SK-N-SH treated with all-trans-retinoic acid at 6 μM for 48 hours (cell line): ENCODE measurements around the gene PIK3C2B.
A peak's percentile ranks its signal among the peaks of the same experiment; 100 is the strongest.

Source experiments
- ATAC-seq: fragments of 200-7000 bp; cut with Tn5 transposase; 3 replicates; pipeline ENCODE4 v1.9.1; 2020; ENCODE audit warnings: mild to moderate bottlenecking, moderate library complexity
- ARNTL ChIP-seq: fragments of 450-650 bp; formaldehyde crosslinking; IDR thresholded peaks from 2 replicates; pipeline ENCODE4 v1.5.0; 2020; ENCODE audit warnings: low read depth, mild to moderate bottlenecking, moderate library complexity, borderline replicate concordance
- CSDC2 ChIP-seq: fragments of 250-450 bp; sonication (Bioruptor Pico); IDR thresholded peaks from 2 replicates; pipeline ENCODE4 v1.5.0; 2020; ENCODE audit warnings: mild to moderate bottlenecking, moderate library complexity
- ESRRG ChIP-seq: fragments of 250-450 bp; sonication (Bioruptor Pico); IDR thresholded peaks from 2 replicates; pipeline ENCODE4 v1.6.1; 2021; ENCODE audit warnings: mild to moderate bottlenecking
- ISL1 ChIP-seq: fragments of 250-450 bp; sonication (Bioruptor Pico); IDR thresholded peaks from 2 replicates; pipeline ENCODE4 v2.1.2; 2022; ENCODE audit warnings: mild to moderate bottlenecking, moderate library complexity
- OSR1 ChIP-seq: fragments of 250-450 bp; sonication (Bioruptor Pico); IDR thresholded peaks from 2 replicates; pipeline ENCODE4 v1.8.0; 2022; ENCODE audit warnings: moderate library complexity, mild to moderate bottlenecking, inconsistent platforms
- PPARA ChIP-seq: fragments of 250-450 bp; sonication (Bioruptor Pico); IDR thresholded peaks from 2 replicates; pipeline ENCODE4 v1.5.0; 2020; ENCODE audit warnings: mild to moderate bottlenecking, borderline replicate concordance
- TOX ChIP-seq: fragments of 250-450 bp; sonication (Bioruptor Pico); IDR thresholded peaks from 2 replicates; pipeline ENCODE4 v1.8.0; 2021; ENCODE audit warnings: mild to moderate bottlenecking, moderate library complexity, borderline replicate concordance
- ZC3H10 ChIP-seq: fragments of 250-450 bp; sonication (Bioruptor Pico); IDR thresholded peaks from 2 replicates; pipeline ENCODE4 v1.5.1; 2021; ENCODE audit warnings: mild to moderate bottlenecking, moderate library complexity
- ZFP30 ChIP-seq: fragments of 450-650 bp; formaldehyde crosslinking; IDR thresholded peaks from 2 replicates; pipeline ENCODE4 v1.5.0; 2022; ENCODE audit warnings: mild to moderate bottlenecking, moderate library complexity
- ZNF565 ChIP-seq: fragments of 450-650 bp; formaldehyde crosslinking; conservative IDR thresholded peaks from 2 replicates; pipeline ENCODE4 v1.5.0; 2020; ENCODE audit warnings: low read depth, mild to moderate bottlenecking, moderate library complexity
- ZNF70 ChIP-seq: fragments of 450-650 bp; formaldehyde crosslinking; IDR thresholded peaks from 2 replicates; pipeline ENCODE4 v1.5.0; 2020; ENCODE audit warnings: mild to moderate bottlenecking, moderate library complexity
- ZNF8 ChIP-seq: fragments of 450-650 bp; formaldehyde crosslinking; IDR thresholded peaks from 2 replicates; pipeline ENCODE4 v1.5.0; 2020; ENCODE audit warnings: mild to moderate bottlenecking, moderate library complexity
- TF ChIP-seq, protein P1 (sequence below): fragments of 250-450 bp; sonication (Bioruptor Pico); IDR thresholded peaks from 2 replicates; pipeline ENCODE4 v1.5.1; 2021; ENCODE audit warnings: mild to moderate bottlenecking, moderate library complexity
- TF ChIP-seq, protein P2 (sequence below): fragments of 250-450 bp; sonication (Bioruptor Pico); IDR thresholded peaks from 2 replicates; pipeline ENCODE4 v1.8.0; 2020; ENCODE audit warnings: mild to moderate bottlenecking, moderate library complexity, borderline replicate concordance
- TF ChIP-seq, protein P3 (sequence below): fragments of 250-450 bp; sonication (Bioruptor Pico); IDR thresholded peaks from 2 replicates; pipeline ENCODE4 v1.8.0; 2021; ENCODE audit warnings: low read depth, mild to moderate bottlenecking, moderate library complexity, borderline replicate concordance

PIK3C2B gene

DNA sequence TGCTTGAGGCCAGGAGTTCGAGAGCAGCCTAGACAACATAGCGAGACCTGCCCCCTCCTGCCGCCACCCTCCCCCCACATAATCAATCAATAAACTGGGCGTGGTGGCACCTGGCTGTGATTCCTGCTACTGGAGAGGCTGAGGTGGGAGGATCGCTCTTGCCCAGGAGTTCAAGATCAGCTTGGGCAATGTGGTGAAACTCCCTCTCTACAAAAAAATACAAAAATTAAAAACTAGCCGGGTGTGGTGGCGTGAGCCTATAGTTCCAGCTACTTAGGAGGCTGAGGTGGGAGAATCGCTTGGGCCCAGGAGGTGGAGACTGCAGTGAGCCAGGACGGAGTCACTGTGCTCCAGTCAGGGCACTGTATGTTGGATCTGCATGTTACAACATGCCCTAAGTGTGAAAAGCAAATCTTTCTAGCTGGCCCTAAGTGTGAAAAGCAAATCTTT, 14.6 kb upstream of the PIK3C2B start:
- TF ChIP-seq, protein P1, sequence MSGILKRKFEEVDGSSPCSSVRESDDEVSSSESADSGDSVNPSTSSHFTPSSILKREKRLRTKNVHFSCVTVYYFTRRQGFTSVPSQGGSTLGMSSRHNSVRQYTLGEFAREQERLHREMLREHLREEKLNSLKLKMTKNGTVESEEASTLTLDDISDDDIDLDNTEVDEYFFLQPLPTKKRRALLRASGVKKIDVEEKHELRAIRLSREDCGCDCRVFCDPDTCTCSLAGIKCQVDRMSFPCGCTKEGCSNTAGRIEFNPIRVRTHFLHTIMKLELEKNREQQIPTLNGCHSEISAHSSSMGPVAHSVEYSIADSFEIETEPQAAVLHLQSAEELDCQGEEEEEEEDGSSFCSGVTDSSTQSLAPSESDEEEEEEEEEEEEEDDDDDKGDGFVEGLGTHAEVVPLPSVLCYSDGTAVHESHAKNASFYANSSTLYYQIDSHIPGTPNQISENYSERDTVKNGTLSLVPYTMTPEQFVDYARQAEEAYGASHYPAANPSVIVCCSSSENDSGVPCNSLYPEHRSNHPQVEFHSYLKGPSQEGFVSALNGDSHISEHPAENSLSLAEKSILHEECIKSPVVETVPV = no peak
- TF ChIP-seq ZNF565 (CRISPR knock-in tag) = no peak
- no peak for TF ChIP-seq ZNF8
- TF ChIP-seq, protein P2, sequence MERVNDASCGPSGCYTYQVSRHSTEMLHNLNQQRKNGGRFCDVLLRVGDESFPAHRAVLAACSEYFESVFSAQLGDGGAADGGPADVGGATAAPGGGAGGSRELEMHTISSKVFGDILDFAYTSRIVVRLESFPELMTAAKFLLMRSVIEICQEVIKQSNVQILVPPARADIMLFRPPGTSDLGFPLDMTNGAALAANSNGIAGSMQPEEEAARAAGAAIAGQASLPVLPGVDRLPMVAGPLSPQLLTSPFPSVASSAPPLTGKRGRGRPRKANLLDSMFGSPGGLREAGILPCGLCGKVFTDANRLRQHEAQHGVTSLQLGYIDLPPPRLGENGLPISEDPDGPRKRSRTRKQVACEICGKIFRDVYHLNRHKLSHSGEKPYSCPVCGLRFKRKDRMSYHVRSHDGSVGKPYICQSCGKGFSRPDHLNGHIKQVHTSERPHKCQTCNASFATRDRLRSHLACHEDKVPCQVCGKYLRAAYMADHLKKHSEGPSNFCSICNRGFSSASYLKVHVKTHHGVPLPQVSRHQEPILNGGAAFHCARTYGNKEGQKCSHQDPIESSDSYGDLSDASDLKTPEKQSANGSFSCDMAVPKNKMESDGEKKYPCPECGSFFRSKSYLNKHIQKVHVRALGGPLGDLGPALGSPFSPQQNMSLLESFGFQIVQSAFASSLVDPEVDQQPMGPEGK (CRISPR knock-in tag) = no peak
- no peak for TF ChIP-seq ISL1 (CRISPR knock-in tag)
- TF ChIP-seq ZNF70 = no peak
- TF ChIP-seq ESRRG (CRISPR knock-in tag) = no peak
- no peak for TF ChIP-seq ZC3H10 (CRISPR knock-in tag)
- TF ChIP-seq, protein P3, sequence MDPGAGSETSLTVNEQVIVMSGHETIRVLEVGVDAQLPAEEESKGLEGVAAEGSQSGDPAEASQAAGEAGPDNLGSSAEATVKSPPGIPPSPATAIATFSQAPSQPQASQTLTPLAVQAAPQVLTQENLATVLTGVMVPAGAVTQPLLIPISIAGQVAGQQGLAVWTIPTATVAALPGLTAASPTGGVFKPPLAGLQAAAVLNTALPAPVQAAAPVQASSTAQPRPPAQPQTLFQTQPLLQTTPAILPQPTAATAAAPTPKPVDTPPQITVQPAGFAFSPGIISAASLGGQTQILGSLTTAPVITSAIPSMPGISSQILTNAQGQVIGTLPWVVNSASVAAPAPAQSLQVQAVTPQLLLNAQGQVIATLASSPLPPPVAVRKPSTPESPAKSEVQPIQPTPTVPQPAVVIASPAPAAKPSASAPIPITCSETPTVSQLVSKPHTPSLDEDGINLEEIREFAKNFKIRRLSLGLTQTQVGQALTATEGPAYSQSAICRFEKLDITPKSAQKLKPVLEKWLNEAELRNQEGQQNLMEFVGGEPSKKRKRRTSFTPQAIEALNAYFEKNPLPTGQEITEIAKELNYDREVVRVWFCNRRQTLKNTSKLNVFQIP (CRISPR knock-in tag) = no peak
- no peak for TF ChIP-seq ARNTL (CRISPR knock-in tag)
- TF ChIP-seq CSDC2 = no peak
- TF ChIP-seq TOX = no peak
- no peak for ATAC-seq

DNA sequence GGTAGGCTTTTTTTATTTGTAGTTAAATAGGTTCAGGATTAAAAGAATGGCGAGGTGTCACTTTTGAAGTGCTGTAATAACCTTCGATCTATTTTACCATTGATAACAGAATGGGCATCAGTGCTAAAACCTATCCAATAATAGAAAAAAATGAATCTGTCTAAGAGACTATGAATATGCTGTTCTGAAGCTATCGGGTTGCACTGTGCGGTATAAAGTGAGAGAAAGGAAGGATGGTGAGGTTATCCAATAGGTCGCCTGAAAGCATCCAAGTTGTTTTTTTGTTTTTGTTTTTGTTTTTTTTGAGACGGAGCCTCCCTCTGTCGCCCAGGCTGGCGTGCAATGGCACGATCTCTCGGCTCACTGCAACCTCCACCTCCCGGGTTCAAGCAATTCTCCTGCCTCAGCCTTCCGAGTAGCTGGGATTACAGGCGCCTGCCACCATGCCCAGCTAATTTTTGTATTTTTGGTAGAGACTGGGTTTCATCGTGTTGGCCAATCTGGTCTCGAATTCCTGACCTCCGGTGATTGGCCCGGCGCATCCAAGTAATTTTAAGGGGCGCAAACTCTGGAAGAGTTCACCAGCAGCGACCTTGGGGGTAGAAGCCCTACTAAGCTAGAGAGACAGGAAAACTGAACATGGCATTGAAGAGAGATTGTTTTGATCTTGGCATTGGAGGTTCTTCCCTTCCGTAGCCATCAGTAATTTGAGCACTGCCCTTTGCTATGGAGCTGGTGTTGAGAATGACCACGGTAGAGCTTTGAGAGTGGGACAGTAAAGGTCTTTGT, 12.9 kb upstream of the PIK3C2B start:
- peak; percentile 61 for ATAC-seq
- TF ChIP-seq ZC3H10 (CRISPR knock-in tag) = no peak
- no peak for TF ChIP-seq OSR1 (CRISPR knock-in tag)
- TF ChIP-seq, protein P1 = no peak
- TF ChIP-seq, protein P3 (CRISPR knock-in tag) = 0 out of 2 replicates have a peak, but pooled peaks have one; percentile 15

DNA sequence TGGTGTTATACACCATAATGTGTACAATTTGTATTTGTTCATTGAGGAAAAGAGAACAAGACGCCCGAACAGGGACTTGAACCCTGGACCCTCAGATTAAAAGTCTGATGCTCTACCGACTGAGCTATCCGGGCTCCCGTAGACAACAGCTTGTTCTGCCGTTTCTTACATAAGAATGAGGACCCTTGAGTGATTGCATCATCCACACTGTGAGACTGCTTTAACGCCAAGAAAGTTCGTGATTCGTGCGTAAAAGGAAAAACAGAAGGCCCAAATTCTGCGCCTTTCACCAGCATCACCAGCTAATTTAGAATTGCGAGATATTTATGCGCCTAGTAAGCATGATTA, 12.3 kb upstream of the PIK3C2B start:
- TF ChIP-seq ZFP30 (no peak), TOX (0 out of 2 replicates have a peak, but pooled peaks have one; percentile 1), OSR1 (CRISPR knock-in tag) (0 out of 2 replicates have a peak, but pooled peaks have one; percentile 8), PPARA (CRISPR knock-in tag) (no peak), ESRRG (CRISPR knock-in tag) (no peak)
- TF ChIP-seq, protein P1 = no peak
- TF ChIP-seq, protein P2 (CRISPR knock-in tag) = no peak
- peak; percentile 82 for ATAC-seq
